ENCODE results near the gene GPR15.

GRCh38 chr3:98583766-98584165 is 52.0 kb downstream of the GPR15 start:
- TF ChIP-seq, protein P1, sequence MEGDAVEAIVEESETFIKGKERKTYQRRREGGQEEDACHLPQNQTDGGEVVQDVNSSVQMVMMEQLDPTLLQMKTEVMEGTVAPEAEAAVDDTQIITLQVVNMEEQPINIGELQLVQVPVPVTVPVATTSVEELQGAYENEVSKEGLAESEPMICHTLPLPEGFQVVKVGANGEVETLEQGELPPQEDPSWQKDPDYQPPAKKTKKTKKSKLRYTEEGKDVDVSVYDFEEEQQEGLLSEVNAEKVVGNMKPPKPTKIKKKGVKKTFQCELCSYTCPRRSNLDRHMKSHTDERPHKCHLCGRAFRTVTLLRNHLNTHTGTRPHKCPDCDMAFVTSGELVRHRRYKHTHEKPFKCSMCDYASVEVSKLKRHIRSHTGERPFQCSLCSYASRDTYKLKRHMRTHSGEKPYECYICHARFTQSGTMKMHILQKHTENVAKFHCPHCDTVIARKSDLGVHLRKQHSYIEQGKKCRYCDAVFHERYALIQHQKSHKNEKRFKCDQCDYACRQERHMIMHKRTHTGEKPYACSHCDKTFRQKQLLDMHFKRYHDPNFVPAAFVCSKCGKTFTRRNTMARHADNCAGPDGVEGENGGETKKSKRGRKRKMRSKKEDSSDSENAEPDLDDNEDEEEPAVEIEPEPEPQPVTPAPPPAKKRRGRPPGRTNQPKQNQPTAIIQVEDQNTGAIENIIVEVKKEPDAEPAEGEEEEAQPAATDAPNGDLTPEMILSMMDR (IDR thresholded peaks at IDR 0.05; ENCODE audit: low read depth, low read length) = no peak
- no peak for TF ChIP-seq EZH2phosphoT487 (IDR thresholded peaks at IDR 0.05; ENCODE audit: low read depth)

Measured in OCI-LY3 (cell line).